GM12875 (cell line): ENCODE measurements around the gene AMOT.

ENCODE experiments used
- H3K4me3 ChIP-seq: one replicate; pipeline ENCODE4 v1.5.1; 2011; ENCODE audit warnings: low read depth, low read length, control low read depth
- CTCF ChIP-seq: IDR thresholded peaks from 2 replicates; pipeline ENCODE4 v1.5.1; 2011; ENCODE audit warnings: low read depth, mild to moderate bottlenecking, control low read depth, inconsistent platforms, low read length, moderate library complexity, borderline replicate concordance; ENCODE audit not compliant: insufficient read depth

Gene AMOT

GRCh38 chrX:112851161-112851779, 10.6 kb upstream of the AMOT start:
- no peak for TF ChIP-seq CTCF
- no peak overlapping the region for H3K4me3 ChIP-seq

GRCh38 chrX:112849016-112849415, 8.4 kb upstream of the AMOT start:
- TF ChIP-seq CTCF: no peak

GRCh38 chrX:112846782-112847181, 6.2 kb upstream of the AMOT start:
- H3K4me3 ChIP-seq: no peak overlapping the region
- TF ChIP-seq CTCF: no peak

More at GRCh38 chrX:112849016-112849415, 8.4 kb upstream of the AMOT start:
- H3K4me3 ChIP-seq: no peak overlapping the region

- no peak overlapping the region for H3K4me3 ChIP-seq
- TF ChIP-seq CTCF: no peak
Measured at GRCh38 chrX:112846187-112846586, 5.6 kb upstream of the AMOT start.

GRCh38 chrX:112844250-112844649, 3.6 kb upstream of the AMOT start:
- TF ChIP-seq CTCF: no peak
- no peak overlapping the region for H3K4me3 ChIP-seq

GRCh38 chrX:112841820-112842157, 1.2 kb upstream of the AMOT start:
- H3K4me3 ChIP-seq: no peak overlapping the region
- TF ChIP-seq CTCF: no peak

- TF ChIP-seq CTCF: no peak
- H3K4me3 ChIP-seq: peak overlapping the region; percentile 42
Measured at GRCh38 chrX:112841114-112841819, 636 bp upstream of the AMOT start.
